EL (cell line): Measurements from ENCODE around the gene SPPL2B.
"Not testable (repeated sequence)": the region's sequence is repeated elsewhere in the genome, so short reads cannot be mapped to it uniquely, and the experiment has no call there.

Experiments
- DNase-seq: peaks from one replicate; pipeline ENCODE4 v3.0.0-alpha.2; 2016

SPPL2B gene, protein sequence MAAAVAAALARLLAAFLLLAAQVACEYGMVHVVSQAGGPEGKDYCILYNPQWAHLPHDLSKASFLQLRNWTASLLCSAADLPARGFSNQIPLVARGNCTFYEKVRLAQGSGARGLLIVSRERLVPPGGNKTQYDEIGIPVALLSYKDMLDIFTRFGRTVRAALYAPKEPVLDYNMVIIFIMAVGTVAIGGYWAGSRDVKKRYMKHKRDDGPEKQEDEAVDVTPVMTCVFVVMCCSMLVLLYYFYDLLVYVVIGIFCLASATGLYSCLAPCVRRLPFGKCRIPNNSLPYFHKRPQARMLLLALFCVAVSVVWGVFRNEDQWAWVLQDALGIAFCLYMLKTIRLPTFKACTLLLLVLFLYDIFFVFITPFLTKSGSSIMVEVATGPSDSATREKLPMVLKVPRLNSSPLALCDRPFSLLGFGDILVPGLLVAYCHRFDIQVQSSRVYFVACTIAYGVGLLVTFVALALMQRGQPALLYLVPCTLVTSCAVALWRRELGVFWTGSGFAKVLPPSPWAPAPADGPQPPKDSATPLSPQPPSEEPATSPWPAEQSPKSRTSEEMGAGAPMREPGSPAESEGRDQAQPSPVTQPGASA

DNA sequence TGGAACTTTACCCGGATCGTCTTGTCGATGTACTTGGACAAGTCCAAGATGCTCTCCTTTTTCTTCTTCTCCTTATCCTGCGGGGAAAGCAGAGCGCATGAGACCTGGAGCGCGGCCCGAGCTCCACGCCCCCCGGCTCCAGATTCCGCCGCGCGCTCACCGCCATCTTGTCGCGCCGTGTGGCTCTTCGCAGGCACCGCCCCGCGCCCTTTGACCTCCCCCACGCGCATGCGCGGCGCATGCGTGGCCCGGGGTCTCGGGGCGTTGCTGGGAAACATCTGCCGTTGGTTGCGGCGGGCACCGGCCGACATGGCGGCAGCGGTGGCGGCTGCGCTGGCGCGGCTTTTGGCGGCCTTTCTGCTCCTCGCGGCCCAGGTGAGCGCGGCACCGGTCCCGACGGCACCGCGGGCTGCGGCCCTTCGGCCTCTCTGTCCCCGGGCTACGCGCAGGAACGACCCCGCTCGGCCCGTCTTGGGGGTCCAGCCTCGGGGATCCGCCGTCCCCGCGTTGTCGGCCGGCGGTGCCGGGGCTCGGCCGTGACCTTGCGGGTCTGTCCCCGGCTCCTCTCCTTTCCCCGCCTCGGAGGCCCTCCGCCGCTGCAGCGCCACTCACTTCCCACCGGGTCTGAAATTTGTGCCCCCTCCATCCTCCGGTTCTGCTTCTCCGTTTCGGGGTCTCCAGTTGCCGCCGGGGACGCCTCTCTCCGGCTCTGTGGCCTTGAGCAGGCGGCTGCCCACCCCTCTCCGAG is at the start of gene SPPL2B, which contains the start of gene LSM7:
Gene SPPL2B (plus strand): TSS at position 284 of the 748 bp plus-strand sequence. CDS start 26 bp downstream, at position 310.
Gene LSM7 (minus strand): TSS at position 186 of the 748 bp plus-strand sequence. CDS start 20 bp downstream, at position 166.
- peak; percentile 88 for DNase-seq

DNA sequence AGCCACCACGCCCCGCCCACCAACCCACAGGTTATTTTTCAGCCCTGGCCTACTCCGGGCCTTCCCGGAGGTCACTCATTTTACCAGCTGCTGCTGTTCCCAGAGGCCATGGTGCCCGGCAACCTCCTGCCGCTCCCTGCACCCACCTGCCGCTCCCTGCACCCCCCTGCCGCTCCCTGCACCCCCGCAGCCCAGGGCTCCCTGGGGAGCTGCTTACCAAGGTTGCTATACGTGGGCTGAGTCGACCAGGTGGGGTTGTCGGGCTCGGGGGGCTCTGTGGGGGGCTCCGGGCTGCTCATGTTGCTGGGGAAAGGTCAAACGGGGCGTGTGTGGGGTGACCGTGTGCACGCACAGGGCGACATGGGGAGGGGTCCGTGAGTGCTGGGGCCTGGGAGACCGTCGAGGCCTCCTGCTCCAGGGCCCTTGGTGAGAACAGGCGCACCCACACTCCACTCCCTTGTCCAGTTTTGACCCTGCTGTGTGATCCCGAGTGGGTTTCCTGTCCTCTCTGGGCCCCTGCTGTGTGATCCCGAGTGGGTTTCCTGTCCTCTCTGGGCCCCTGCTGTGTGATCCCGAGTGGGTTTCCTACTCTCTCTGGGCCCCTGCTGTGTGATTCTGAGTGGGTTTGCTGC is 47.7 kb upstream of the SPPL2B start:
- no peak for DNase-seq

DNA sequence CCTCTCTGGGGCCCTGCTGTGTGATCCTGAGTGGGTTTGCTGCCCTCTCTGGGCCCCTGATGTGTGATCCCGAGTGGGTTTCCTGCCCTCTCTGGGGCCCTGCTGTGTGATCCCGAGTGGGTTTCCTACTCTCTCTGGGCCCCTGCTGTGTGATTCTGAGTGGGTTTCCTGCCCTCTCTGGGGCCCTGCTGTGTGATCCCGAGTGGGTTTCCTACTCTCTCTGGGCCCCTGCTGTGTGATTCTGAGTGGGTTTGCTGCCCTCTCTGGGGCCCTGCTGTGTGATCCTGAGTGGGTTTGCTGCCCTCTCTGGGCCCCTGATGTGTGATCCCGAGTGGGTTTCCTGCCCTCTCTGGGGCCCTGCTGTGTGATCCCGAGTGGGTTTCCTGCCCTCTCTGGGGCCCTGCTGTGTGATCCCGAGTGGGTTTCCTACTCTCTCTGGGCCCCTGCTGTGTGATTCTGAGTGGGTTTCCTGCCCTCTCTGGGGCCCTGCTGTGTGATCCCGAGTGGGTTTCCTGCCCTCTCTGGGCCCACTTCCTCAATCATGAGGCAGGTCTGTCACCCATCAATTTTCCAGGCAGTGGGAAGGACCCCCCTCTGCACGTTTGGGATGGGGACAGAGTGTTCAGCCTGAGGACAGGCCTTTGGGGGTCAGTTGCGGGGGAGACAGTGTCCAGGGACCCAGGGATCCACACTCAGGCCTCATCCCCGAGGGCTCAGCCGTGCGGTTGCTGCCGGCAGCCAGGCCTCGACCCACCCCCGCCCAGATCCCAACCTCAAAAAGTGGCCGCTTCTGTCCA is 47.0 kb upstream of the SPPL2B start:
- not testable (repeated sequence) for DNase-seq

DNA sequence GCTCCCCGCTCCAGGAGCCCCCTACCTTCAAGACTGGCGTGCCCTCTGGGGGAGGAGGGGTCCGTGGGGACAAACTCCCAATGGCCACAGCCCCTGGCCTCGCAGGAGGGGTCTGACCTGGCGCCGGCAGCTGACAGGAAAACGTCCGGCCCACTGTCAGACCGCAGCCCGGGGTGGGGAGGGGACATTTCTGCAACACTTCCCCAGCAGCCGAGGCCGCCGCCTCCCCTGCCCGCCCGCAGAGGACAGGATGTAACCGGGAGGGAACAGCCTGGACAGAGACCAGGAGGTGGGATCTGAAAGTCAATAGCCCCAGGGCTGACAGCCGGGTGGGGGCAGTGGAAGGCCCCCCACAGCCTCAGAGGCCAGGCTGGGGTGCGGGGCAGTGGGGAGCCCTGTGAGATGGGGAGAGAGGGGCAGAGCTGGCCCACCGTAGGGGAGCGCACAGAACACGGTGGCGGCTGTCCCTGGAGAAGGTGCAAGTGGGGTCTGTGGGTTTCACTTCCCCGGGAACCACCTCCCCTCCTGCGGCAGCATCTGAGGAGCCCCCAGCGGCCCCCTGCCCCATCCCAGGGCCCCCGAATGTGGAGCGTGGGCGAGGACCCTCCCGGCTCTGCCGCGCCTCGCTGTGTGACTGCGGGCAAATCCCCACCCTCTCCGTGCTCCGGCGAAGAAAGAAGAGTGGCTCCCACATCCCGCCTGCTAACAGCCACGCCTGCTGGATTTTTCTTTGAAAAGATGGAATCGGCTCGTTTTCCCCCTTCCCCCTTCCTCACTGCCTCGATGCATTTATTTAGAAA is 46.2 kb upstream of the SPPL2B start, which contains the start of gene PEAK3:
Gene PEAK3 (minus strand): TSS at position 114 of the 800 bp plus-strand sequence. CDS start 1,244 bp downstream, outside the sequence.
- DNase-seq: peak; percentile 62

DNA sequence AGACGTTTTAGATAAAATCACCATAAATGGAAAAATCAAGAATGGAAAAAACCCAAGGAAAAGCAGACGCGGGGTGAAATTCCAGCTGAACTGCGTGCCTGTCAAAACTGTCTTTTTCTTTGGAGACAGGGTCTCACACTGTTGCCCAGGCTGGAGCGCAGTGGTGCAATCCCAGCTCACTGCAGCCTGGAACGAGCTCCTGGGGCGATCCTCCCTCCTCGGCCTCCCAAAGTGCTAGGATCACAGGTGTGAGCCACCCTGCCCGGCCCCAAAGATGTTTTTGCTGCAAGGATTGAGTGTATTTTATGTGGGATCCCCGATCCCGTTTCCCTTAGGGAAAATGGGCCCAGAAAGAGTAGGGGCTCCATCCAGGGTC is 45.6 kb upstream of the SPPL2B start:
- no peak for DNase-seq

DNA sequence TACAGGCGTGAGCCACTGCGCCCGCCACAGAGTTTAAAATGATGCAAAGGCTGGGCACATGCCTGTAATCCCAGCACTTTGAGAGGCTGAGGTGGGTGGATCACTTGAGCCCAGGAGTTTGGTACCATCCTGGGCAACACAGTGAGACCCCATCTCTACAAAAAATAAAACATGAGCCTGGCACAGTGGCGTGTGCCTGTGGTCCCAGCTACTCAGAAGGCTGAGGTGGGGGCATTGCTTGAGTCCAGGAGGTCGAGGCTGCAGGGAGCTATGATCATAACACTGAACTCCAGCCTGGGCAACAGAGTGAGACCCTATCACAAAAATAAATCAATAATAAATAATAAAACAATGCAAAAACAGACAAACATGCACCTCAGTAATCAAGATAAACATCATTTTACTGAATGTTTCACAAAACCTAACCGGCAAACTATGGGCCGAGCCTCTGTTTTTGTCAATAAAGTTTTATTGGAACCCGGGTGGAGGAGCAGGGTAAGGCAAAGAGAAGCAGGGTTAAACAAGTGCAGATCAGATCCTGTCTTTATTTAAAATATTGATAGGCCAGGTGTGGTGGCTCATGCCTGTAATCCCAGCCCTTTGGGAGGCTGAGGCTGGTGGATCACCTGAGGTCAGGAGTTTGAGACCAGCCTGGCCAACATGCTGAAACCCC is 44.5 kb upstream of the SPPL2B start:
- DNase-seq: no peak

DNA sequence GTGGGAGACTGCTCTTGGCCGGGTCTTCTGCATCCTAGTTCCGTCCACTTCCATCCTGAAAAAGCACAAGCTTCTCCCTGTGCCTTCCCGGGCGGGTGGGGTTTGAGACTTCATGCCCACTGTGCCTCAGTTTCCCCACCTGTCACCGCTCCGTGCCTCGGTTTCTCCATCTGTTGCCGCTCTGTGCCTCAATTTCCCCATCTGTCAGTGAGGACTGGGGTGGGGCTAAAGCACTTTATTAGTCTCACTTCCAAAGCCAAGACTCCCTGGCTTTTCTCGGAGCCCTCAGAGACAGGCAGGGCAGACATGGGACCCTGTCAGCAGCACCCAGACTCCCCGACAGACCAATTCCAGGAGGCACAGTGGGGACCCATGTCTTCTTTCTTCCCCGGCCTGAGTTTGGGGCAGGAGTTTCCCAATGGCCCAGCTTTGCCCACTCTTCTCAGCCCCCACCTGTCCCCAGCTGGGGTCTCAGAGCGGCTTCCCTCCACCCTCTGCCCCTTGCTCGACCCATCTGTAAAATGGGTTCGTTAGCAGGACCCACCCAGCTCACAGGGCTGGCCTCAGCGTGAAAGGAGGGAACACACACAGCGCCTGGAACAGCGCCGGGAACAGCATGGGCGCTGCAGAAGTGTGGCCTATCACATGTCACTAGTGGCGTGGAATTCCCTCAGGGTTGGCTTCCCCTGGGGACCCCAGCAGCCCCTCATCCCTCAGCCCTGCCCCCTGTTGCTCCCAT is 41.9 kb upstream of the SPPL2B start:
- no peak for DNase-seq

DNA sequence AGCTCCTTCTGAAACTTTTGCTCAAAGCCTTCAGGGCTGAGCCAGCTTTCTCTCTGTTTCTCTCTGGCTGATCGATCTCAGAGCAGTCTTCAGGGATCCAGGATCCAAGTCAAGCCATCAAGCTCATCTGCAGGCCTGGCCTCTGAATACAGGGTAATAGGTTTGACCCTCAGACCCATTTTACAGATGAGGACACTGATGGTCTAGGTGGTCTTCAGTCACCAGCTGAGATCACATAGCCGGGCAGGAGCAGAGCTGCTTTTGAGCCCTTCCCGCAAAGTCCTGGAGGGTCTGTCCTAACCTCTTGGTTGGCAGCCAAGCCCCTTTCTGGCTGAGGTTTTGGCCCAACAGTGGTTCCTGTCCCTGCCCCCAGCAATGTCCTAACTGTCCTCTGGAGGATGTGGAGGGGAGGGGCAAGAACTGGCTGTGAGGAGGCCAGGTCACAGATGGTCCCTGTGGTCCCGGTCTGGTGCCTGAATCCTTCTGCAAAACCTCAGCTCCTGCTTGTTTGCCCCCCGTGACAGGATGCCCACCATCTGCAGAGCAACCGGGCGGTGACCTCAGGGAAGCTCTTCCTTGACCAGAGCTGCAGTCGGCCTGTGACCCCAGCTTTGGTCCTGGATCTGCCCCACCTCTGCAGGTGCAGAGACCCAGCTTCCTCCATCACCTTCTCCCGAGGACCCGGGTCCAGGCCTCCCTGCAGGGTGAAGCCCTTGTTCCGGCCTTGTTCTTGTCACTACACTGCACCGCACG is 40.7 kb upstream of the SPPL2B start:
- DNase-seq: no peak

DNA sequence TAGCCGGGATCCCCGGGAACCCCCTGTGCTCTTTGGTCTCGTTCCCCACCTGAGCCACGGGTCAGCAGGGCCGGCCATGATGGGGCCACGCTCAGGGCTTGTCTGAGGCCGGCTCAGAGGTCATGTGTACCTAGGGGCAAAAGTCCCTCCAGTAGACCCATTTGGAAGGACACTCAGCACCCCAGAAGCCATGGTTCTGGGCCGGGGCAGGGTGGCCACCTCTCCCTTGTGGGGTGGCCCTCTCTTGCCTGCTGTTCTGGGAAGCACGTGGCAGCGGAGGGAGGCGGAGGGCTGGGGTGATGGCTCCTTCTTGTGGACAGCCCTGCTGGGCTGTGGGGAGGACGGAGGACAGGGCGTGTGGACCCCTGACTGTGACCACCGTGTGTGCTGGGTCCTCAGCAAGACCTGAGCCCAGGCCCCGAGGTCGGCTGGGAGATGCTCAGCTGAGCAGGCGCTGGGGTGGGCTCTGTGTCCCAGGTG is 40.1 kb upstream of the SPPL2B start:
- DNase-seq: no peak

DNA sequence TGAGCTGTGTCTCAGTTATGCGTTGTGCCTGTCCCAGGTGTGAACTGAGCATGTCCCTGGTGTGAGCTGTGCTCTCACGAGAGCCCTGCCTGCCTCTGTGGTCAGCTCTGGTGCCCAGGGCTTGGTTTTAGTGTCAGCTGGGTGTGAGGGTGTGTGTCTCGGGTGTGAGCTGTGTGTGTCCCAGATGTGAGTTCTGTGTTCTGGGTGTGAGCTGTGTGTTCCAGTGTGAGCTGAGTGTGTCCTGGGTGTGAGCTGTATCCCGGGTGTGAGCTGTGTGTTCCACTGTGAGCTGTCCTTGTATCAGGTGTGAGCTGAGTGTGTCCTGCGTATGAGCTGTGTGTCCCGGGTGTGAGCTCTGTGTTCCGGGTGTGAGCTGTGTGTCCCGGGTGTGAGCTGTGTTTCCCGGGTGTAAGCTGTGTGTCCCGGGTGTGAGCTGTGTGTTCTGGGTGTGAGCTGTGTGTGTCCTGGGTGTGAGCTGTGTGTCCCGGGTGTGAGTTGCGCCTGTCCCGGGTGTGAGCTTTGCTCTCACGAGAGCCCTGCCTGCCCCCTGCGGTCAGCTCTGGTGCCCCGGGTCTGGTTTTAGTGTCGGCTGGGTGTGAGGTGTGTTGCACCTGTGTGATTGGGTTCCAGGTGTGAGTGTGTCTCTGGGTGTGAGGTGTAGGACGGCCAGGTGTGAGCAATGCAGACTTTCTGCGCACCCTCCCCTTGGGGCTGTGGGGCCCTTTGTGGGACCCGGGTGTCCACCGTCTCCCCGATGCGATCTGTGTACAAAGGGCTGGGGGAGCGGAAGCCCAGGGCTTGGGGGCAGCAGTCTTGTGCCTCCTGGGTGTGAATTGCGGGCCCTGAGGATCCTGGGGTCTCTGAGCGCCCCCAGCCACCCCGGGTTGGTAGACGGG is 39.4 kb upstream of the SPPL2B start:
- DNase-seq: no peak

DNA sequence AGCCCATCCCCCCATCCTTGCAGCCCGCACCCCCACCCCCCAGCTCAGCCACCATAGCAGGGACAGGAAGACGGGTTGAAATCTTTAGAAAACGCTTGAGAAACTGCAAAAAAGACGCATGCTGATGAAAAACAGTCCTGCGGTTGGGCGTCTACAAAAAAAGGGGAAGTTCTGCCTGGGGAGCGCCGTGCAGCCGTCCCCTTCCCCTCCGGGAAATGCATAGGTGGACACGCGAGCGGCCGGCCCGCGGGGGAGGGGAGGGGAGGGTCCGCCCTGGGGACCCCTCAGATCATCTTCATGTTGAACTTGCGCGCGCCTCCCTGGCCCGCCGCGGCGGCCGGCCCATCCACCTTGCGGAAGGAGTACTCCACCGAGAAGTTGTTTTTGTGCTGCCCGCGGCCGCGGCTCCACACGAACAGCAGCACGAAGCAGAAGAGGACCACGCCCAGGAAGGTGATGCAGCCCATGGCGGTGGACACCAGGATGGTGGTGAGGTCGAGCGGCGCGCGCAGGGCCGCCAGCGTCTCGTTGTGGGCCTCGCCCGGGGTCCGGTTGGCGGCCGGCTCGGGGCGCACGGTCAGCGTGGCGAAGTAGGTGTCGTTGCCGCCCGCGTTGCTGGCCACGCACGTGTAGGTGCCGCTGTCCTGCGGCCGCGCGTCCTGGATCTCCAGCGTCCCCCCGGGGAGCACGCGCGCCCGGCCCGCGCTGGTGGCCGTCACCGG is 38.6 kb upstream of the SPPL2B start:
- no peak for DNase-seq

DNA sequence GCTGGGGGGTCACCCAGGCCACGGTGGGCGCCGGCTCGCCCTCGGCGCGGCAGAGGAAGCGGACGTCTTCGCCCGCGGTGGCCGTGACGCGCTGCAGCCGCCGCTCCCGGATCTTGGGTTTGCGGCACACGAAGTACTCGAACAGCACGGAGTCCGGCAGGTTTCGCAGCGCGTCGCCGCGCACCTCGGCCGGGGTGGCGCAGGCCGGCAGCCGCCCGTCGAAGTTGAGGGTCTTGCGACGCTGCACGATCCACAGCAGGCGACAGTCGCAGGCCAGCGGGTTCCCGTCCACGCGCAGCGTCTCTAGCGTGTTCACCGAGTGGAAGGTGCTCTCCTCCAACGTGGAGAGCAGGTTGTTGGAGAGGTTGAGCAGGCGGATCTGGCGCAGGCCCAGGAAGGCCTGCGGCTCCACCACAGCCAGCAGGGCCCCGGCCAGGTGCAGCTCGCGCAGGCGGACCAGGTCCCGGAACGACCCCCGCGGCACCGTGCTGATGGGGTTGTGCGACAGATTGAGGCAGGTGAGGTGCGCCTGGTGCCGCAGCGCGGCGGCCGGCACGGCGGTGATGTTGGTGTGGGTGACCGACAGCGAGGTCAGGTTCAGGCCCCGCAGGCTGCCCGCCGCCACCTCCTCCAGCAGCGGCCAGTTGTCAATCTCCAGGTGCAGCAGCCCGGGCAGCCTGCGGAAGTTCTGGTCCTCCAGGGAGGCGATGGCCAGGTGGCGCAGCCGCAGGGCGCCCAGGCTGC is 37.9 kb upstream of the SPPL2B start:
- DNase-seq: no peak

DNA sequence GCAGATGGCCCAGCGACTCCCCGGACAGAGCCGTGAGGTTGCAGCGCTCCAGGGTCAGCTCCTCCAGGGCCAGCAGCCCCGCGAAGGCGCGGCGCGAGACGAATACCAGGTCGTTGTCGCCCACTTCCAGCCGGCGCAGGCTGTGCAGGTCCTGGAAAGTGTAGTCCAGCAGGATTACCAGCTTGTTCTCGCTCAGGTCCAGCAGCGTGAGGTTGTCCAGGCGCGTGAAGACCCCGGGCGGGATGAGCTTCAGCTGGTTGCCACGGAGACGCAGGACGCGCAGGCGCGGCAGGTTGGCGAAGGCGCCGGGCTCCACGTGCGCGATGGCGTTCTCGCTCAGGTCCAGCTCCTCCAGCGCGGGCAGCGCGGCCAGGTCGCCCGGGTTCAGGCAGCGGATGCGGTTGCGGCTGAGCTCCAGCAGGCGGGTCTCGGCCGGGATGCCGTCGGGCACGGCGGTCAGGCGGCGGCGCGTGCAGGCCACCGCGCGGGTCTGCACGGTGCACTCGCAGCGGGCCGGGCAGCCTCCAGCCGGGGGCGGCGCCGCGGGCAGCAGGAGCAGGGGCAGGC is 37.2 kb upstream of the SPPL2B start:
- no peak for DNase-seq

DNA sequence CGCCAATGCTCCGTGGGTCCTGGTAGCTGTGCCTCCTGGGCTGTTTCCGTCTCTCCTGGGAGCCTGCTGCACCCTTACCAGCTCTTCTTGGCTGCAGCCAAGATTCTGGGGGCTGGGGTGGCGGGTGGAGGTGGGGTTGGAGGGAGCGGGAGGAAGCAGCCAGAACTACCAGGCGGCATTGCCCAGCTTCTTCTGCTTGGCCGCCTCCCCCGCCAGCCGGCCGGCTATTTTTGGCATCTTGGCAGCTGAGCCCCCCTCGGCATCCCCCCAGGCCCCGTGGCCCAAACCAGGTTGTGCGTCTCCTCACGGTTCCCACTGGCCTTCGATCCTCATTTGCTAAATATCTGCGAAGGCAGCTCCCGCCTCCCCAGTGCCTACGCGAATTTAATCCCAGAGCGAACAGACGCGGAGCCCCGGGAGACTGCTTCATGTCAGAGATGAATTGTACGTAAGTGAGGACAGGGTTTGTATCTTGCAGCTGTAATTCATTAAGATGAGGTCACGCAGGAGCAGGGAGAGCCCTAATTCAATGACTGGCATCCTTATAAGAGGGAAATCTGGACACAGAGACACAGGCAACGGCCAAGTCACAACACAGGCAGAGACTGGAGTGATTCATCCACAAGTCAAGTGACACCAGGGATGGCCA is 33.7 kb upstream of the SPPL2B start:
- peak; percentile 69 for DNase-seq

DNA sequence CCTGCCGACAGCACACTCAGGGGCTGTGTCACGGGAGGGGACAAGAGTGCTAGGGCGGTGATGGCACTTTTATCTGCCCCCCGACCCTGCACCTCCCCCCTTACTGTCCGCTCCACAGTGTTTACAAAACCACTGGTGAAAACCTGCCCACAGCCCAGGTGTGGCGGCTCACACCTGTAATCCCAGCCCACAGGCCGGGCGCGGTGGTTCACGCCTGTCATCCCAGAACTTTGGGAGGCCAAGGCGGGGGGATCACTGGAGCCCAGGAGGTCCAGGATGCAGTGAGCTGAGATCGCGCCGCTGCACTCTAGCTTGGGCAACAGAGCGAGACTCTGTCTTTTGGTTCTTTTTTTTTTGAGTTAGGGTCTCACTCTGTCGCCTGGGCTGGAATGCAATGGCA is 32.3 kb upstream of the SPPL2B start:
- DNase-seq: no peak

DNA sequence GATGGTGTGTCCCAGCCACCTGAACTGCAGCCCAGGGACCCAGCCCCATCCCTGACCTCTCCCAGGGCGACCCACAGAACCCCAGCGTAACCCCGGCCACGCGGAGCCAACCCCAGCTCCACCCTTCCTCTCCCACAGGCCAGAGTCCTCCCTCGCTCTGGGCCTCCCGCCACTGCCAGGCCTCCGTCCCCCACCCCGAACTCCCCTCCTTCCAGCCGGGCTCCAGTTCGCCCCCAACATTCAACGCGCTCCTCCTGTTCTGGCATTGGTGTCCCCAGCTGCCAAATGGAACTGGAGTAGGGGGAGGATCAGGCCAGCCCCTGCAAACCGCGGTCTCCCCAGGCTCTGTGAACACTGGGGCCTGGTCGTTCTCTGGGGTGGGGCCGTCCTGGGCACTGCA is 28.0 kb upstream of the SPPL2B start:
- no peak for DNase-seq
